Skin of body (tissue), 2 donors: ENCODE results near the gene SSC5D. TPM values are rescaled to one million over a fixed set of nuclear protein-coding genes. Genes with fewer than 3 reads are reported as not detected.

Experiments used
- DNase-seq: peaks from one replicate; lab custom pipeline; 2025; lab: John Stamatoyannopoulos, UW
- total RNA-seq: library from RNA; depleted of rRNA; stranded (reverse); fragments of >200 nt; gene quantifications from one replicate; pipeline ENCODE4 v1.2.3, GENCODE V29; 2014

The SSC5D gene
- total RNA-seq, 1 donor from 2014 or later, result 16.5 TPM

- DNase-seq, result no peak
Measured at GRCh38 chr19:55454787-55455243, 33.4 kb upstream of the SSC5D start.

GRCh38 chr19:55455576-55456235 is 32.5 kb upstream of the SSC5D start:
- DNase-seq, result no peak

- DNase-seq, result no peak
Measured at GRCh38 chr19:55456347-55456746, 31.9 kb upstream of the SSC5D start.

GRCh38 chr19:55457683-55458457 is 30.4 kb upstream of the SSC5D start:
- no peak for DNase-seq

- DNase-seq, result no peak
Measured at GRCh38 chr19:55459551-55459949, 28.7 kb upstream of the SSC5D start.

GRCh38 chr19:55459950-55460657 is 28.1 kb upstream of the SSC5D start:
- DNase-seq, result peak; percentile 55

GRCh38 chr19:55460670-55461258 is 27.5 kb upstream of the SSC5D start:
- peak; percentile 75 for DNase-seq

- DNase-seq, result peak; percentile 99
Measured at GRCh38 chr19:55461259-55461973, 26.8 kb upstream of the SSC5D start, which contains the start of gene ISOC2. TSS of gene ISOC2 (minus strand) at chr19:55461642. CDS start at chr19:55456486, 5,156 bp downstream.

GRCh38 chr19:55461974-55462626 is 26.1 kb upstream of the SSC5D start:
- DNase-seq, result peak; percentile 29

GRCh38 chr19:55462722-55463121 is 25.5 kb upstream of the SSC5D start:
- DNase-seq, result no peak

- DNase-seq, result no peak
Measured at GRCh38 chr19:55463583-55464031, 24.6 kb upstream of the SSC5D start.

- DNase-seq, result no peak
Measured at GRCh38 chr19:55464039-55464661, 24.1 kb upstream of the SSC5D start.

- no peak for DNase-seq
Measured at GRCh38 chr19:55464662-55465054, 23.6 kb upstream of the SSC5D start, which contains the start of gene C19orf85. TSS of gene C19orf85 (minus strand) at chr19:55464751. CDS start at chr19:55464554, 197 bp downstream.

- DNase-seq, result no peak
Measured at GRCh38 chr19:55465460-55466240, 22.6 kb upstream of the SSC5D start.

GRCh38 chr19:55466241-55466614 is 22.0 kb upstream of the SSC5D start:
- DNase-seq, result no peak

GRCh38 chr19:55467236-55468053 is 20.8 kb upstream of the SSC5D start:
- DNase-seq, result peak; percentile 32

GRCh38 chr19:55468054-55468393 is 20.2 kb upstream of the SSC5D start:
- no peak for DNase-seq

GRCh38 chr19:55471266-55471665 is 17.0 kb upstream of the SSC5D start:
- no peak for DNase-seq
